Right atrium auricular region (tissue), 2 donors: ENCODE data around the gene ADAMTS17. TPM values are rescaled to one million over a fixed set of nuclear protein-coding genes. Genes with fewer than 3 reads are reported as not detected.
A peak's percentile ranks its signal among the peaks of the same experiment; 100 is the strongest.

ENCODE experiments used
- DNase-seq: peaks from one replicate; pipeline ENCODE4 v3.0.0-alpha.2; 2019; ENCODE audit warnings: low spot score
- H3K27ac ChIP-seq, 2 donors: fragments of 200-600 bp; sonication (generic); 1 replicate in 1 of 2; 2 replicates in 1 of 2; pipeline ENCODE4 v1.5.1; 2016 to 2019
- H3K27me3 ChIP-seq, 2 donors: fragments of 200-600 bp; sonication (generic); one replicate each; pipeline versions ENCODE4 v1.5.1 to v1.6.0; 2017 to 2019
- H3K36me3 ChIP-seq: fragments of 200-600 bp; sonication (generic); one replicate; pipeline ENCODE4 v1.5.1; 2016
- H3K4me1 ChIP-seq, 2 donors: fragments of 200-600 bp; sonication (generic); one replicate each; pipeline versions ENCODE4 v1.5.1 to v1.6.0; 2017 to 2019
- H3K4me3 ChIP-seq, 2 donors: fragments of 200-600 bp; sonication (generic); 1 replicate in 1 of 2; 2 replicates in 1 of 2; pipeline ENCODE4 v1.5.1; 2017 to 2019; ENCODE audit warnings: mild to moderate bottlenecking in 1 of 2, moderate library complexity in 1 of 2
- H3K9me3 ChIP-seq, 2 donors: fragments of 200-600 bp; sonication (generic); one replicate each; pipeline ENCODE4 v1.5.1; 2019
- CTCF ChIP-seq, 2 donors: fragments of 200-600 bp; sonication (generic); IDR thresholded peaks; one replicate each; pipeline ENCODE4 v1.5.1; 2019; ENCODE audit warnings: antibody characterized with exemption in 2 of 2
- total RNA-seq, 2 donors: library from RNA; depleted of rRNA; stranded (reverse); fragments of >200 nt; gene quantifications; one replicate each; pipeline ENCODE4 v1.1.0, GENCODE V29; 2016

ADAMTS17 gene
- total RNA-seq, 2 donors from 2014 or later: 3.6 to 4.4 TPM

GRCh38 chr15:100308213-100308600, 33.6 kb downstream of the ADAMTS17 start:
- no peak for TF ChIP-seq CTCF (IDR thresholded peaks at IDR 0.05)
- Histone ChIP-seq H3K4me3 (no peak overlapping the region), H3K27me3 (no peaks in the 10 kb centered on the region), H3K4me1 (no peaks in the 10 kb centered on the region), H3K27ac (peak overlapping the region in 1 of 2 donors; percentile 60), H3K9me3 (peaks cover 0 to 8% of the 10 kb centered on the region in 2 donors), H3K36me3 (no peaks in the 10 kb centered on the region)
- peak; percentile 73 for DNase-seq

GRCh38 chr15:100307241-100308212, 34.2 kb downstream of the ADAMTS17 start:
- H3K9me3 ChIP-seq: peaks cover 0 to 6% of the 10 kb centered on the region in 2 donors
- H3K27ac ChIP-seq: peak overlapping the region; percentile 35 to 60
- no peak for DNase-seq
- no peak overlapping the region for H3K4me3 ChIP-seq
- H3K36me3 ChIP-seq: no peaks in the 10 kb centered on the region
- no peak for TF ChIP-seq CTCF (IDR thresholded peaks at IDR 0.05)
- no peaks in the 10 kb centered on the region for H3K27me3 ChIP-seq
- H3K4me1 ChIP-seq: no peaks in the 10 kb centered on the region

GRCh38 chr15:100306098-100306497, 35.7 kb downstream of the ADAMTS17 start:
- no peak for TF ChIP-seq CTCF (IDR thresholded peaks at IDR 0.05)
- no peak for DNase-seq
- H3K4me1 ChIP-seq: no peaks in the 10 kb centered on the region
- peaks cover 0 to under 1% of the 10 kb centered on the region in 2 donors for H3K9me3 ChIP-seq
- H3K27ac ChIP-seq: no peak overlapping the region
- no peaks in the 10 kb centered on the region for H3K27me3 ChIP-seq
- H3K36me3 ChIP-seq: no peaks in the 10 kb centered on the region
- H3K4me3 ChIP-seq: no peak overlapping the region

- H3K27ac ChIP-seq: no peak overlapping the region
- TF ChIP-seq CTCF (IDR thresholded peaks at IDR 0.05): no peak
- no peak overlapping the region for H3K4me3 ChIP-seq
- H3K9me3 ChIP-seq: peaks cover 0 to 9% of the 10 kb centered on the region in 2 donors
- H3K4me1 ChIP-seq: no peaks in the 10 kb centered on the region
- H3K36me3 ChIP-seq: no peaks in the 10 kb centered on the region
- DNase-seq: no peak
- H3K27me3 ChIP-seq: no peaks in the 10 kb centered on the region
These were observed 39.8 kb downstream of the ADAMTS17 start for GRCh38 chr15:100301910-100302431.

DNA sequence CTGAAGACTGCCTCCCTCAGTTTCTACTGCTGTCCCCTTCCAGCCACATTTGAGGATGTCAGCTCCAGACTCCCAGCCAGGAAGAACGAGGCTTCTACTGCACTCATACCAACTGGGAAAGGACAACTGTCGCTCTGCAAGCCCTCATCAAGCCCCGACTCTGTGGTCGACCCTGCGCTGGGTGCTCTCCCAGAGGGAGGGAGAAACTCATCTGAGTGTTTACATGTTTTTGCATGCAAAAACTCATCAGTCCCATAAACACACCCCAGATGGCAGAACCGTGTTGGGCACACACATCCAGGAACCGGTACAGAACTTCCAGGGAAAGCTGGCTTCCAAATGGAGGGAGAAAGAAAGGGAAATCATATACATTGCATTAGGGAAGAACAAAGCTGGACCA, 43.5 kb downstream of the ADAMTS17 start:
- Histone ChIP-seq H3K27ac (no peak overlapping the region), H3K9me3 (peaks cover 0 to 9% of the 10 kb centered on the region in 2 donors), H3K27me3 (no peaks in the 10 kb centered on the region), H3K4me1 (no peaks in the 10 kb centered on the region), H3K36me3 (no peaks in the 10 kb centered on the region), H3K4me3 (no peak overlapping the region)
- DNase-seq: no peak
- no peak for TF ChIP-seq CTCF (IDR thresholded peaks at IDR 0.05)
